Skin epidermis (tissue), 12 donors: ENCODE data around the gene TEF.

Experiments used
- H3K27ac ChIP-seq, 21 experiments: fragments of 200-600 bp; sonication (generic) in 11 of 21; one replicate each; pipeline ENCODE4 v1.5.0; 2020; ENCODE audit warnings: mild to moderate bottlenecking in 3 of 21, inconsistent platforms in 2 of 21, moderate library complexity in 2 of 21
- H3K4me3 ChIP-seq, 7 experiments: fragments of 200-600 bp; sonication (generic) in 2 of 7; one replicate each; pipeline ENCODE4 v1.5.0; 2020; ENCODE audit warnings: inconsistent platforms in 2 of 7, mild to moderate bottlenecking in 2 of 7, moderate library complexity in 1 of 7

Gene TEF

DNA sequence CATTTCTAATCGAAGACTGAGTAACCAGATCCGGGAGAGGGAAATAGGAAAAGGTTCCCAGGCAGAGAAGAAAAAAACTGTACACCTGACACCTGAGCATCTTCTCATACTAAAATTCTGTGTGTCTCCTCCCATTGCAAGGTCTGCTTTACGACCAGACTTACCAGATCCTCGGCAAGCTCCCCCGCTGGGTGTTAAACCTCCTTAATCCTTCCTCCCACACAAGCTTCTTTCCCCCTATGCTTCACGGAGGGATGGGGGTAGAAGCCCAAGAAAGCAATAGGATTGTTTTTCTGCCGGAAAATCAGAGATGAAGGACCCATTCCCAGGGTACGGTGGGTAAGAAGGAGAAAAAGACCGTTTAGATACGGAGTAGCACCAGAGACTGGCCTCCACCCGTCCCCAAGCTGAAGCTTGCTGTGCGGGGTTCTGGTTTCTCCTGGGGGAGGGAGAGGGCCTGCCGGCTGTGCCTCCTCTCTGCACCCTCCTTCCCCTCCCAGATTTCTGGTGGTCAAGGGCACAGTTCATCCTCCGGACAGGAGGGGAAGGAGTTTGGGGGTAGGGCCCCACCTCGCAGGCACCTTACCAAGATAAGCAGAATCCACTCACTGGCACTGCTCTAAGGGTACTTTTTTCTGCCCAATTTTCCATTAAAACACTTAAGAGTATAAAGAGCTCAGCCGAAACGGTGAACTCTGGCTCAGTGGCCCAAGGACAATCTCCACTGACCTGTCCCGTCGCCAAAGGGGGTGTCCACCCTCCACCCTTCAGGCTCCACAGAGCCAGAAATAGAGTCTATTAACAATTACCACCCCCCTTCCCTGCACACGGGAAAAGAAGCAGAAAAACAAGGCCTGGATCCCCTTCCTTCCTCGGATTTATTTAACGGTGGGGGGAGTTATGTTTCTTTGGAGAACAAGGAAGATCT is 63.7 kb downstream of the TEF start:
- H3K27ac ChIP-seq, result peak overlapping the region; percentile 90 to 100 (median 99)
- peak overlapping the region; percentile 81 to 99 (median 97) for H3K4me3 ChIP-seq

DNA sequence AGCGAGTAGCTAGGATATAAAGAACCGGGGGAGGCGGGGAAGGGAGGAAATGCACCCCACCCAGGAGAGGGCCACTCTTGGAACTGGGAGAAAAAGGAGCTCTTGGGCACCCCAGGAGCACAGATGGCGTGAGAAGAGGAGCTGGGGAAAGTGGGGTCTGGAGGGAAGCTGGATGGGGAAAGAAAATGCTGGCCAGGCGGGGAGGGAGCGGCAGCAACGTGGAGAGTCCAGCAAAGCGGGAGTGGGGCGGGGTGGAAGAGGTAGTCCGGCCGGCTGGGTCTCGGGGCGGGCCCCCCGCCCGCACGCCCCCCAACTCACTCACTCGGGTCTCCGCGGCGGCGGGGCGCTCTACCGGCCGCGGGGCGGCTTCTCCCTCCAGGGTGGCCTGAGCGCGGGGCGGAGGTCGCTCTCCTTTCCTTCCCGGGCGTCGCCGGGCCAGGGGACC is 64.3 kb downstream of the TEF start:
- peak overlapping the region; percentile 81 to 99 (median 97) for H3K4me3 ChIP-seq
- peak overlapping the region; percentile 90 to 100 (median 99) for H3K27ac ChIP-seq

DNA sequence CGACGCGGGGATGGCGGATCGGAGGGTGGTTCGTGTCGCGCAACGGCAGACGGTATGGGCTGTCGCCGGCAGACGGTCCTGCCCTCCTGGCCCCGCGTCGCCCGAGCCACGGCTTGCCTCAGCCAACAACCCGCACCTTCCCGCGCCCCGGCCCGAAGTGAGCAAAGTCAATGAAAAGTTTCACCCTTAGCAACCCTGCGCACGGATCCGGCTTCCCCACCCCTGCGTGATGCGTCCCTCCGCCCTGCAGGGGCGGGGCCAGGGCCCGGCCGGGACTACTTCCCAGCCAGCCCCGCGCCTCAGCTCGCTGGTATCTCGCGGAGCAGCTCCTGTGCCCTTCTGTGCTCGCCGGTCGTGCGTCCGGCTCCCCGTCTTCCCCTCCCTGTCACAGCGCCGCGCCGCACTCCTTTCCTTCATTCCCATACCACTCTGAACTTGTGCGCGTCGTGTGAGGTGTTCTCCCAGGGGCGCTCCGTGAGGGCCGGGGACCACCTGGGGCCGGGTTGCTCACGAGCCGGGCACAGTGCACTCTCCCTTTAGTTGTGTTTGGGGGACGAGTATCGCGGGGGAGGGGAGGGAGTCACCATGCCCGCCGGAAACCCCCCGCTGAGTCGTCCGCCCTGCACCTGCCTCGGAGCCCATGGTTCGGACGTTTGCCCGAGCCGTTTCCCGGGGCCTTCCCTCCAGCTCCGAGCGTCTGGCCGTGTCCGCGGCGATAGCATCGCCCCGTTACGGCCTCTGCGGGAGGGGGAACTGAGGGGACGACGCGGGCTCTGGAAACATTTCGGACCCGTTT is 65.1 kb downstream of the TEF start, which contains the start of gene TOB2:
TSS of gene TOB2 (minus strand) at position 163 of the 796 bp plus-strand sequence. CDS start 9,456 bp downstream, outside the sequence.
- peak within 1 kb of the TSS; percentile 81 to 99 (median 97) for H3K4me3 ChIP-seq
- H3K27ac ChIP-seq, result peak within 1 kb of the TSS; percentile 90 to 100 (median 99)

DNA sequence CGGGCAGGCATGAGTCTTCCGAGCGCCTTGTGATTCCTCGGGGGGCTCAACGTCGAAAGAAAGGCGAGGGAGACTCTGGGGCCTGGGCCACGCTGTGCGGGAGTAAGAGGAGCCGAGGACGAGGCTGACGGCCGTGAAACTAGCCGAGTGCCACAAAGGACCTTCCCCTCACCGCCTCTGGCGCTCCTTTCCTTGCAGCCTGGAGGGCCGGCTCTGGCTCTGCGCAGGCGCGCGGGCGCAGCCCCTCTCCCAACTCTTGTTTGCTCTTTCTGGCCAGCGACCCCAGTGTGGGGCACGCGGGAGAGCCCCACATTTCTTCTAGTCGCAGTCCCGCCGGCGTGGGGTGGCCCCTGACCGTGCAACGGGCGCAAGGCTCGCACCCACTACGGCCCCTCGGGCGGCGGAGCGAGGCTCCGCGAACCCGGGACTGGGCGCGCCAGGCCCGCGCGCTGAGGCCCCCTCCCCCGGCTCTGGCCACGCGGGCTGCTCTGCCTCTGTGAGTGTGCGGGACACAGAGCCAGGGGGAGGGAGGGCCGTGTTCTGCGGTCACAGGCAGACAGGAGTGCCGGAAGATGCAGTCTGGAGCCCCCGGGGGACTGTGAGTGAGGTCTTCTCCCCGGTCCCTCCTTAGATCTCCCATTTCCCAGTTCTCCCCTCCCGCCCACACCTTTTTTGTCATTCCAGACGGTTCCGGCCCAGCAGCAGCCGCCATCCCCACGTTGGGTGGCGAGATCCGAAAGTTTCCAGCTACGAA is 65.9 kb downstream of the TEF start:
- peak overlapping the region; percentile 81 to 99 (median 97) for H3K4me3 ChIP-seq
- H3K27ac ChIP-seq, result peak overlapping the region; percentile 90 to 100 (median 99)

DNA sequence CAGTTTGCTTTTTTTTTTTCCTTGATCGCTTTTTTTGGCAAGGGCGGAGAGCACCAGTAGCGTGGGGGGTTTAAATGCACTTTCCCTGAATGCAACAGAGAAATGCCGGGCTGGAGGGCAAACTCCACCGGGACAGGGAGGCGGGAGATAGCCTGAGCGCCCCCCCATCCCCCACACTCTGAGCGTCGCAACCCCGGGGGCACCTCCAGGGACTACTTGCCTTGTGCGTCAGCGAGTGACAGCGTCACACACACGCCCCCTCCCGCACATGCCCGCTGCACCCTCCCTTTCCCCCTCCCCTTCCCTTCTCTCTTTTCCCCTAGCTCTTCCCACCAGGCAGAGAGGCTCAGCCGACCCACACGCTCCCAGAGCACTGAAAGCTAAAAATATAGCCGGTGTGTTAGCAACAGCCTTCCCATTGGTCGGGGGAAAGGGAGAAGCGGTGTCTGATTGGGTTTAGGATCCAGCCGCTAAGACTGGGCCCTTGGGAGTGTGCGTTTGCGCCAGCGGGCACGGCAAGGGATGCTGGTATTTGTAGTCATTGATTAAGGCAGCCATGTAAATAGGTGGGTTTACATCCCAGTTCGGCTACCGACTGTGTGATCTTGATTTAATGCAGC is 66.6 kb downstream of the TEF start:
- Histone ChIP-seq H3K4me3 (peak overlapping the region; percentile 81 to 99 (median 97)), H3K27ac (peak overlapping the region; percentile 90 to 100 (median 99))
